ENCODE results near the gene CHRFAM7A.
"Not testable (repeated sequence)": the region's sequence is repeated elsewhere in the genome, so short reads cannot be mapped to it uniquely, and the experiment has no call there.

DNA sequence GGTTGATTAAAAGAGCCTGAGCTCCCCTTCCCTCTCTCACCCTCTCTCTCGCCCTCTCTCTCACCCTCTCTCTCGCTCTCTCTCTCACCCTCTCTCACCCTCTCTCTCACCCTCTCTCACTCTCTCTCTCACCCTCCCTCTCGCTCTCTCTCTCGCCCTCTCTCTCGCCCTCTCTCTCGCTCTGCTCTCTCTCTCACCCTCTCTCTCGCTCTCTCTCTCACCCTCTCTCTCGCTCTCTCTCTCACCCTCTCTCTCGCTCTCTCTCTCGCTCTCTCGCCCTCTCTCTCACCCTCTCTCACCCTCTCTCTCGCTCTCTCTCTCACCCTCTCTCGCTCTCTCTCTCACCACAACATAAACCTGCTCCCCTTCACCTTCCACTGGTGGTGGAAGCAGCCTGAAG is 67.2 kb downstream of the CHRFAM7A start:
- TF ChIP-seq POLR2A (IDR thresholded peaks at IDR 0.05; ENCODE audit: low read depth, low read length); TAF1 (IDR thresholded peaks at IDR 0.05; ENCODE audit: low read depth, low read length); POLR2AphosphoS5 (IDR thresholded peaks at IDR 0.05; ENCODE audit: low read depth, low read length); SPI1 (IDR thresholded peaks at IDR 0.05; ENCODE audit: low read depth, low read length); POU2F2 (IDR thresholded peaks at IDR 0.05; ENCODE audit: low read depth, low read length); PAX5 (IDR thresholded peaks at IDR 0.05; ENCODE audit: insufficient read depth, low read length, severe bottlenecking): not testable (repeated sequence)

Measured in GM12891 (cell line).